ENCODE data around the gene PDE11A.

DNA sequence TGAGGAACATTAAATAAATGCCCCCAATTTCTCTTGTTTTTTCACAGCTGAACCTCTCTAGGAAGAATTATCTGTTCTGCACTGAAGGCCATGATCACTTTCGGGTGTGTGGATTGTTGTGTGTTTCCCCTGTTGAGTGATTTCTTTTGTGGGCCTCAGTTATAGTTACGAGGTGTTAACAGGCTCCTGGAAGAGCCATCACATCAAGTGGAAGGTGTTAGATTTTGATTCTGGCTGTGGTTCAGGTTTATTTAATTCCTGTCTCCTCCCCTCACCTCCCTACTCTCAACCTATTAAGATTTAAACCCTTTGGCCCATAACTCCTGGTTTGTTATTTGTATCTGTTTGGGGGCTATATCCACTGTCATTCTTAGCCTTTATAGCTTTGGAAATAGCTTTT is 497.2 kb downstream of the PDE11A start:
- no peak for TF ChIP-seq POLR2AphosphoS5 (IDR thresholded peaks at IDR 0.05; ENCODE audit: low read depth, low read length)
- TF ChIP-seq, protein P1, sequence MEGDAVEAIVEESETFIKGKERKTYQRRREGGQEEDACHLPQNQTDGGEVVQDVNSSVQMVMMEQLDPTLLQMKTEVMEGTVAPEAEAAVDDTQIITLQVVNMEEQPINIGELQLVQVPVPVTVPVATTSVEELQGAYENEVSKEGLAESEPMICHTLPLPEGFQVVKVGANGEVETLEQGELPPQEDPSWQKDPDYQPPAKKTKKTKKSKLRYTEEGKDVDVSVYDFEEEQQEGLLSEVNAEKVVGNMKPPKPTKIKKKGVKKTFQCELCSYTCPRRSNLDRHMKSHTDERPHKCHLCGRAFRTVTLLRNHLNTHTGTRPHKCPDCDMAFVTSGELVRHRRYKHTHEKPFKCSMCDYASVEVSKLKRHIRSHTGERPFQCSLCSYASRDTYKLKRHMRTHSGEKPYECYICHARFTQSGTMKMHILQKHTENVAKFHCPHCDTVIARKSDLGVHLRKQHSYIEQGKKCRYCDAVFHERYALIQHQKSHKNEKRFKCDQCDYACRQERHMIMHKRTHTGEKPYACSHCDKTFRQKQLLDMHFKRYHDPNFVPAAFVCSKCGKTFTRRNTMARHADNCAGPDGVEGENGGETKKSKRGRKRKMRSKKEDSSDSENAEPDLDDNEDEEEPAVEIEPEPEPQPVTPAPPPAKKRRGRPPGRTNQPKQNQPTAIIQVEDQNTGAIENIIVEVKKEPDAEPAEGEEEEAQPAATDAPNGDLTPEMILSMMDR (IDR thresholded peaks at IDR 0.05 in 2 of 3, conservative IDR thresholded peaks at IDR 0.05 in 1 of 3; ENCODE audit: borderline replicate concordance in 1 of 3, insufficient read depth in 1 of 3, low read depth in 2 of 3, low read length in 2 of 3) = no peak
- TF ChIP-seq, protein P2, sequence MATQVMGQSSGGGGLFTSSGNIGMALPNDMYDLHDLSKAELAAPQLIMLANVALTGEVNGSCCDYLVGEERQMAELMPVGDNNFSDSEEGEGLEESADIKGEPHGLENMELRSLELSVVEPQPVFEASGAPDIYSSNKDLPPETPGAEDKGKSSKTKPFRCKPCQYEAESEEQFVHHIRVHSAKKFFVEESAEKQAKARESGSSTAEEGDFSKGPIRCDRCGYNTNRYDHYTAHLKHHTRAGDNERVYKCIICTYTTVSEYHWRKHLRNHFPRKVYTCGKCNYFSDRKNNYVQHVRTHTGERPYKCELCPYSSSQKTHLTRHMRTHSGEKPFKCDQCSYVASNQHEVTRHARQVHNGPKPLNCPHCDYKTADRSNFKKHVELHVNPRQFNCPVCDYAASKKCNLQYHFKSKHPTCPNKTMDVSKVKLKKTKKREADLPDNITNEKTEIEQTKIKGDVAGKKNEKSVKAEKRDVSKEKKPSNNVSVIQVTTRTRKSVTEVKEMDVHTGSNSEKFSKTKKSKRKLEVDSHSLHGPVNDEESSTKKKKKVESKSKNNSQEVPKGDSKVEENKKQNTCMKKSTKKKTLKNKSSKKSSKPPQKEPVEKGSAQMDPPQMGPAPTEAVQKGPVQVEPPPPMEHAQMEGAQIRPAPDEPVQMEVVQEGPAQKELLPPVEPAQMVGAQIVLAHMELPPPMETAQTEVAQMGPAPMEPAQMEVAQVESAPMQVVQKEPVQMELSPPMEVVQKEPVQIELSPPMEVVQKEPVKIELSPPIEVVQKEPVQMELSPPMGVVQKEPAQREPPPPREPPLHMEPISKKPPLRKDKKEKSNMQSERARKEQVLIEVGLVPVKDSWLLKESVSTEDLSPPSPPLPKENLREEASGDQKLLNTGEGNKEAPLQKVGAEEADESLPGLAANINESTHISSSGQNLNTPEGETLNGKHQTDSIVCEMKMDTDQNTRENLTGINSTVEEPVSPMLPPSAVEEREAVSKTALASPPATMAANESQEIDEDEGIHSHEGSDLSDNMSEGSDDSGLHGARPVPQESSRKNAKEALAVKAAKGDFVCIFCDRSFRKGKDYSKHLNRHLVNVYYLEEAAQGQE (IDR thresholded peaks at IDR 0.05; ENCODE audit: low read depth) = no peak
- TF ChIP-seq POLR2A (IDR thresholded peaks at IDR 0.05; ENCODE audit: borderline replicate concordance, extremely low read depth, insufficient read depth, insufficient read length) = no peak
- TF ChIP-seq SP1 (IDR thresholded peaks at IDR 0.05; ENCODE audit: low read depth) = no peak
- TF ChIP-seq EZH2 (IDR thresholded peaks at IDR 0.05) = no peak
- TF ChIP-seq SRF (IDR thresholded peaks at IDR 0.05; ENCODE audit: low read depth) = no peak
- TF ChIP-seq SIN3A (IDR thresholded peaks at IDR 0.05; ENCODE audit: low read depth) = no peak
- TF ChIP-seq, protein P3, sequence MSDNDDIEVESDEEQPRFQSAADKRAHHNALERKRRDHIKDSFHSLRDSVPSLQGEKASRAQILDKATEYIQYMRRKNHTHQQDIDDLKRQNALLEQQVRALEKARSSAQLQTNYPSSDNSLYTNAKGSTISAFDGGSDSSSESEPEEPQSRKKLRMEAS (IDR thresholded peaks at IDR 0.05) = no peak
- TF ChIP-seq YY1 (IDR thresholded peaks at IDR 0.05; ENCODE audit: extremely low read depth, insufficient replicate concordance, low read depth, low read length) = no peak
- no peak for TF ChIP-seq ELF1 (IDR thresholded peaks at IDR 0.05; ENCODE audit: borderline replicate concordance, low read depth)
- TF ChIP-seq, protein P4, sequence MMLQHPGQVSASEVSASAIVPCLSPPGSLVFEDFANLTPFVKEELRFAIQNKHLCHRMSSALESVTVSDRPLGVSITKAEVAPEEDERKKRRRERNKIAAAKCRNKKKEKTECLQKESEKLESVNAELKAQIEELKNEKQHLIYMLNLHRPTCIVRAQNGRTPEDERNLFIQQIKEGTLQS (IDR thresholded peaks at IDR 0.05) = no peak
- TF ChIP-seq EZH2phosphoT487 (IDR thresholded peaks at IDR 0.05; ENCODE audit: borderline replicate concordance) = no peak
- TF ChIP-seq RAD21 (IDR thresholded peaks at IDR 0.05; ENCODE audit: low read depth) = no peak
